Retinal pigment epithelial cell (primary cell): ENCODE results near the gene ZDHHC3.

Source experiments
- DNase-seq: peaks from one replicate; pipeline ENCODE4 v3.0.0-alpha.2; 2010; ENCODE audit warnings: low read depth
- H3K4me3 ChIP-seq: 2 replicates; pipeline ENCODE4 v1.5.1; 2011; ENCODE audit warnings: mild to moderate bottlenecking, low read length, control low read depth, moderate library complexity
- TF ChIP-seq, protein P1 (sequence below): conservative IDR thresholded peaks from 2 replicates; pipeline ENCODE4 v1.5.1; 2011; ENCODE audit warnings: low read depth, low read length, control low read depth, inconsistent platforms

ZDHHC3 gene

DNA sequence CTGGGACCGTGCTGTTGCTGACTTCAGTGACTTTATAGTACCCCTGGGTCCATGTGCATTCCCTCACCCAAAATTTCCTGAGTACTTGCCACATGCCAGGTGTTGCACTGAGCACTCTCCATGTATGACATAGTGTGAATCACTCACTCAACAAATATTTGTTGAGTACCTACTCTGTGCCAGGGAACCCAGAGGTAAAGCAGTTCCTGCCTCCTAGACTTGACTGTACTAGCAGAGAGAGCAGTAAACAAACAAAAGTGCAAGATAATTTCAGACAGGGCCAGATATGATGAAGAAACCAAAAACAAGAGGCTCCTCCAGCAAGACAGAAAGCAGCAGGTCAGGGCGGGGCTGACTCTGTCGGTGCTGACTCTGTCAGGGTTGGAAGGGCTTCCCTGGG lies 89.4 kb downstream of the ZDHHC3 start:
- TF ChIP-seq, protein P1, sequence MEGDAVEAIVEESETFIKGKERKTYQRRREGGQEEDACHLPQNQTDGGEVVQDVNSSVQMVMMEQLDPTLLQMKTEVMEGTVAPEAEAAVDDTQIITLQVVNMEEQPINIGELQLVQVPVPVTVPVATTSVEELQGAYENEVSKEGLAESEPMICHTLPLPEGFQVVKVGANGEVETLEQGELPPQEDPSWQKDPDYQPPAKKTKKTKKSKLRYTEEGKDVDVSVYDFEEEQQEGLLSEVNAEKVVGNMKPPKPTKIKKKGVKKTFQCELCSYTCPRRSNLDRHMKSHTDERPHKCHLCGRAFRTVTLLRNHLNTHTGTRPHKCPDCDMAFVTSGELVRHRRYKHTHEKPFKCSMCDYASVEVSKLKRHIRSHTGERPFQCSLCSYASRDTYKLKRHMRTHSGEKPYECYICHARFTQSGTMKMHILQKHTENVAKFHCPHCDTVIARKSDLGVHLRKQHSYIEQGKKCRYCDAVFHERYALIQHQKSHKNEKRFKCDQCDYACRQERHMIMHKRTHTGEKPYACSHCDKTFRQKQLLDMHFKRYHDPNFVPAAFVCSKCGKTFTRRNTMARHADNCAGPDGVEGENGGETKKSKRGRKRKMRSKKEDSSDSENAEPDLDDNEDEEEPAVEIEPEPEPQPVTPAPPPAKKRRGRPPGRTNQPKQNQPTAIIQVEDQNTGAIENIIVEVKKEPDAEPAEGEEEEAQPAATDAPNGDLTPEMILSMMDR: no peak
- no peak overlapping the region for H3K4me3 ChIP-seq

DNA sequence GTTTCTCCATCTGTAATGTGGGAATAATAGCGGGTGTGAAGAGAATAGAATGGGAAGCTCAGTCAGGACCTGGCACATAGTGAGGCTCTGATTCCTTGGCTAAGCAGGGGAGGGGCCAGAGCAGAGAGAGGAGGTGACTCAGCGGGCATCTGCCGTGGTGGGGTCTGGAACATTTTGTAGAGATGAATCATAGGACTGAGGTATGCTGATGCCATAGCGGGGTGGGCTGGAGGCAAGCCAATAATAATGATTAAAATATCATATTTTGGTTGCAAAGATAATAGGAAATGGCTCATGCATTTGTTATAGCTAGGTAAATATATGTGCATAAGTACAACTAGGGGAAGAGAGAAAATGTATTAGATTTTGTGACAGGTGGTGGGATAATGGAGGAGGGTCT lies 90.4 kb downstream of the ZDHHC3 start:
- H3K4me3 ChIP-seq: no peak overlapping the region
- TF ChIP-seq, protein P1: no peak
- peak; percentile 92 for DNase-seq

More for the DNA sequence above, 89.4 kb downstream of the ZDHHC3 start:
- DNase-seq: no peak

DNA sequence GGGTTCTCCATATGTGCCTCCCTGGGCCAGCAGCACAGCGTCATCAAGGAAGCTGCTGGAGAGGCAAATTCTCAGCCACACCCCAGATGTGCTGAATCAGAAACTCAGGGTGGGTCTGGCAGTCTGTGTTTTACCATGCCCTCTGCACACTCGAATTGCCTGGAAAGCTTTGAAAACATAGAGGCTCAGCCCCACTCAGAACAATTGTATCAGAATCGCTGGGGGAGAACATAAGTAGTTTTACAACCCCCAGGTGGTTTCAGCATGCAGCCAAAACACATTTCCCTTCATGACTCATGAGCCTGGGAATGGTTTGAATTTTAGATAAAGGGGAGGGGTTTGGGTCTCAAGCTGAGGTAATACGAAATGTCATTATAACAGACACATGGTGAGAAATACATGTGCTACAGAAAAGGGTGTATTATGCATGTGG lies 92.0 kb downstream of the ZDHHC3 start:
- DNase-seq: peak; percentile 79
- TF ChIP-seq, protein P1: no peak
- H3K4me3 ChIP-seq: no peak overlapping the region

DNA sequence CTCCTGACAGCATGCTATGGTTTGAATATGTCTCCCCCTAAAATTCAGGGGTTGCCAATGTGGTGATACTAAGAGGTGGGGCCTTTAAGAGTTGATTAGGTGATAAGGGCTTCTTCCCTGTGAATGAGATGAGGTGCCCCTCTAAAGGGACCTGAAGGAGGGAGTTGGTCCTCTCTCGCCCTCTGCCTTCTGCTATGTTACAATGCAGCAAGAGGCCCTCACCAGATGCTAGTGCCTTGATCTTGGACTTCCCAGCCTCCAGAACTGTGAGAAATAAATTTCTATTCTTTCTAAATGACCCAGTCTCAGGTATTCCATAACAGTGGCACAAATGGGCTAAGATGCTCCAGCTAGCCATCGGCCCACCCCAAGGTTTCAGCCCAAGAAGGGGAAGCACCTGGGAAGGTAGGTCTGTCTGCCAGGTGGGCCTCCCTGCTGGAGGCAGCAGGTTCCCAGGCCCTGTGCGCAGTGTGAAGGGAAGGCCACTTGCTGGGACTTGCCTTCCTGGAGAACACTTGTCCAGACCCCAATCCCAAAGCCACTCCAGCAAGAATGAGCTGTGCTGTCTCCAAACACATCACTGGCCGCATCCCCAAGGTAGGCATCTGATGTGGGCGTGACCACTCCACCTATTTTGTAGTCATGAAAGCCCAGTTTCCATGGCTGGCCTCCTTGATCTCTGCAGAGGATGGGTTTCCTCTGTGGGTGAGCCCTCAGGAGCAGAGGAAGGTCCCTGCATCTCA lies 92.6 kb downstream of the ZDHHC3 start:
- DNase-seq: no peak
- no peak overlapping the region for H3K4me3 ChIP-seq
- TF ChIP-seq, protein P1: no peak

DNA sequence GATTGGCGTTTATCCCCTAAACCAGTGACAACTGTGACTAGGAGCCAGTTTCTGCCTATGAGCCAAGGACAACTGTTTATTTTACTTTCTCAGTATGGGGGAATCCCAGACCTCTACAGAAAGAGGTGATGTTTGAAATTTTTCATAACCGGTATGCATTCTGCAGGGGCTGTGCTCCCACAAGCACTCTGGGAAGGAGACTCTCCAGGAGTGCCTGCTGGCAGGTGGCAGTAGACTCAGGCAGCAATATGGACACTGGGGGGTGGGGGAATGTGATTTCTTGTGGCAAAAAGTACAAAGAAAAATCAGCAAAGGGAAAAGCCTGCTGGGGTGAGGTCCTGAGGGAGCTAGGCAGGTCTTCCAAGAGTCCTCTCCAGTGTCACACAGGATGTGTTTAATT lies 95.7 kb downstream of the ZDHHC3 start:
- DNase-seq: no peak
- no peak overlapping the region for H3K4me3 ChIP-seq
- TF ChIP-seq, protein P1: no peak

DNA sequence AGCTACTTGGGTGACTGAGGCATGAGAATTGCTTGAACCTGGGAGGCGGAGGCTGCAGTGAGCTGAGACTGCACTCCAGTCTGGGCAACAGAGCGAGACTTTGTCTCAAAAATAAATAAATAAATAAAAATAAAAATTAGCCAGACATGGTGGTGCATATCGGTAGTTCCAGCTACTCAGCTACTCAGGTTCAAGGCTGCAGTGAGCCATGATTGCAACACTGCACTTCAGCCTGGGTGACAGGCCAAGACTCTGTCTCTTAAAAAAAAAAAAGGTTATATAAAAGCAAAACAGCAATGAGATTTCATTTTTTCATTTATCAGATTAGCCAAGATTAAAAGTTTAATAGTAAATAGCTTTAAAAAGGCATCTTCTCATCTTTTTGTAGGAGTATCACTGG lies 98.6 kb downstream of the ZDHHC3 start:
- H3K4me3 ChIP-seq: no peak overlapping the region
- TF ChIP-seq, protein P1: no peak
- DNase-seq: no peak

DNA sequence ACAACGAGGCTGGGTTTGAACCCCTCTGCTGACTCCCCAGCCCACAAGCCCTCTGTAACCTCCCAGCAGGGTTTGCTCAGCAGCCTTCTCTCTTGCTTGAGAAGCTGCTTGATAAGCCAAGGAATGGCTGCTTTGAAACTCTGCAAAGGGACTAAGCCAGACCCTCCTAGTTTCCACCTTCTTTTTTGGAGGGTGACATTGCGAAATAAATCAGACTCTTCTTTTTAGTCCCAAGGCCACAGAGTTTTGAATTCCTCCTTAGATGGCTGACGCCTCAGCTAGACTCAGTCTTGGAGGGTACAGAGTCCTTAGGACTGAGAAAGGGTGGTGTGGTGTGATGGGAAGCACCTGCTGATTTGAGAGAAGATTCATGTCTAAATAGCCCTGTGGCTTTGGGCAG lies 100.4 kb downstream of the ZDHHC3 start:
- no peak for DNase-seq
- TF ChIP-seq, protein P1: no peak
- no peak overlapping the region for H3K4me3 ChIP-seq
